HTERT RPE-1 (cell line): ENCODE results near the gene LRFN5.
"Not testable (repeated sequence)": the region's sequence is repeated elsewhere in the genome, so short reads cannot be mapped to it uniquely, and the experiment has no call there.

Source experiments
- in situ Hi-C: fragments of 300-500 bp; cut with MboI; formaldehyde crosslinking; loops from 4 replicates; pipeline ENCODE4 v1.14.3; 2020; ENCODE audit warnings: low sequenced_read_pairs

LRFN5 gene

GRCh38 chr14:41606532-41607303, at the start of gene LRFN5:
Gene LRFN5, plus strand, starts transcription at chr14:41606876.
- in situ Hi-C loops = no loop called here

GRCh38 chr14:41558490-41558889, 48.2 kb upstream of the LRFN5 start:
- in situ Hi-C loops = no loop called here

- in situ Hi-C loops = not testable (repeated sequence)
Observed at GRCh38 chr14:41566864-41567263, 39.8 kb upstream of the LRFN5 start.

GRCh38 chr14:41568979-41569378, 37.7 kb upstream of the LRFN5 start:
- in situ Hi-C loops = no loop called here

GRCh38 chr14:41570415-41571155, 36.1 kb upstream of the LRFN5 start:
- in situ Hi-C loops = no loop called here

- in situ Hi-C loops = no loop called here
Observed at GRCh38 chr14:41586237-41586636, 20.4 kb upstream of the LRFN5 start.

- in situ Hi-C loops = no loop called here
Observed at GRCh38 chr14:41597647-41598046, 9.0 kb upstream of the LRFN5 start.

GRCh38 chr14:41599805-41600385, 6.8 kb upstream of the LRFN5 start:
- in situ Hi-C loops = not testable (repeated sequence)

- in situ Hi-C loops = no loop called here
Observed at GRCh38 chr14:41604721-41605531, 1.8 kb upstream of the LRFN5 start.

- in situ Hi-C loops = no loop called here
Observed at GRCh38 chr14:41605550-41606281, 960 bp upstream of the LRFN5 start.

GRCh38 chr14:41606282-41606531, 469 bp upstream of the LRFN5 start:
- in situ Hi-C loops = no loop called here

GRCh38 chr14:41607304-41607775, 664 bp downstream of the LRFN5 start:
- in situ Hi-C loops = no loop called here

- in situ Hi-C loops = no loop called here
Observed at GRCh38 chr14:41607966-41608663, 1.4 kb downstream of the LRFN5 start.

GRCh38 chr14:41608681-41609390, 2.2 kb downstream of the LRFN5 start:
- in situ Hi-C loops = no loop called here

- in situ Hi-C loops = no loop called here
Observed at GRCh38 chr14:41609704-41610183, 3.1 kb downstream of the LRFN5 start.

GRCh38 chr14:41615011-41615595, 8.4 kb downstream of the LRFN5 start:
- in situ Hi-C loops = no loop called here

GRCh38 chr14:41623736-41624135, 17.1 kb downstream of the LRFN5 start:
- in situ Hi-C loops = no loop called here

- in situ Hi-C loops = no loop called here
Observed at GRCh38 chr14:41629876-41630275, 23.2 kb downstream of the LRFN5 start.

- in situ Hi-C loops = no loop called here
Observed at GRCh38 chr14:41634286-41634685, 27.6 kb downstream of the LRFN5 start.
